Loucy (cell line): ENCODE results near the gene BHLHE40.

Experiments
- CTCF ChIP-seq: fragments of 200-600 bp; sonication (generic); conservative IDR thresholded peaks from 2 replicates; pipeline ENCODE4 v1.5.1; 2014; ENCODE audit warnings: mild to moderate bottlenecking, antibody characterized with exemption, low read length
- EZH2phosphoT487 ChIP-seq: fragments of 200-600 bp; IDR thresholded peaks from 2 replicates; pipeline ENCODE4 v1.6.1; 2018; ENCODE audit warnings: antibody characterized with exemption, mild to moderate bottlenecking, moderate library complexity, borderline replicate concordance

- TF ChIP-seq CTCF, result no peak
- no peak for TF ChIP-seq EZH2phosphoT487
These were observed 24.8 kb upstream of the BHLHE40 start for GRCh38 chr3:4954256-4955000.
